Astrocyte (in vitro differentiated cells and primary cell): ENCODE data around the gene ADAP1. TPM values are rescaled to one million over a fixed set of nuclear protein-coding genes. Genes with fewer than 3 reads are reported as not detected.

ENCODE experiments used
- DNase-seq: peaks from one replicate; pipeline ENCODE4 v3.0.0-alpha.2; 2010; ENCODE audit warnings: low read depth
- FAIRE-seq: peaks from 2 replicates; lab custom pipeline; 2011; peaks lifted over from hg19 to GRCh38; lab: Jason Lieb, UNC
- H2AFZ ChIP-seq: 2 replicates; pipeline ENCODE4 v1.6.0; 2012; ENCODE audit warnings: low read depth, low read length, inconsistent platforms
- H3K27ac ChIP-seq: 2 replicates; pipeline ENCODE4 v1.5.1; 2011; ENCODE audit warnings: low read depth, low read length, inconsistent platforms
- H3K27me3 ChIP-seq: 2 replicates; pipeline ENCODE4 v1.6.0; 2011; ENCODE audit warnings: low read length, inconsistent platforms; ENCODE audit not compliant: insufficient read depth
- H3K36me3 ChIP-seq: 2 replicates; pipeline ENCODE4 v1.5.1; 2011; ENCODE audit warnings: low read length, inconsistent platforms; ENCODE audit not compliant: insufficient read depth
- H3K4me1 ChIP-seq: 2 replicates; pipeline ENCODE4 v1.5.1; 2011; ENCODE audit warnings: low read length, inconsistent platforms; ENCODE audit not compliant: insufficient read depth
- H3K4me2 ChIP-seq: 2 replicates; pipeline ENCODE4 v1.6.0; 2012; ENCODE audit warnings: low read length, inconsistent platforms
- H3K4me3 ChIP-seq: 2 replicates; pipeline ENCODE4 v1.5.1; 2011; ENCODE audit warnings: low read depth, mild to moderate bottlenecking, low read length, inconsistent platforms; ENCODE audit not compliant: insufficient read depth
- H3K79me2 ChIP-seq: 2 replicates; pipeline ENCODE4 v1.6.0; 2012; ENCODE audit warnings: mild to moderate bottlenecking, low read length, inconsistent platforms; ENCODE audit not compliant: insufficient read depth
- H3K9ac ChIP-seq: 2 replicates; pipeline ENCODE4 v1.6.0; 2012; ENCODE audit warnings: mild to moderate bottlenecking, low read length, inconsistent platforms
- H3K9me3 ChIP-seq: 2 replicates; pipeline ENCODE4 v1.5.1; 2012; ENCODE audit warnings: low read depth, mild to moderate bottlenecking, low read length, inconsistent platforms; ENCODE audit not compliant: insufficient read depth
- H4K20me1 ChIP-seq: 2 replicates; pipeline ENCODE4 v1.6.0; 2012; ENCODE audit warnings: low read length, inconsistent platforms; ENCODE audit not compliant: insufficient read depth
- H3K27ac Mint-ChIP-seq: one replicate; pipeline ENCODE4 v1.8.0; 2021; ENCODE audit warnings: mild to moderate bottlenecking, mixed read lengths; ENCODE audit not compliant: unreplicated experiment
- H3K27me3 Mint-ChIP-seq: one replicate; pipeline ENCODE4 v1.8.0; 2021; ENCODE audit warnings: low read depth, mixed read lengths; ENCODE audit not compliant: unreplicated experiment
- H3K36me3 Mint-ChIP-seq: one replicate; pipeline ENCODE4 v1.8.0; 2021; ENCODE audit warnings: low read depth, mixed read lengths; ENCODE audit not compliant: unreplicated experiment
- H3K4me1 Mint-ChIP-seq: one replicate; pipeline ENCODE4 v1.8.0; 2021; ENCODE audit warnings: low read depth, mixed read lengths; ENCODE audit not compliant: unreplicated experiment
- H3K4me3 Mint-ChIP-seq: one replicate; pipeline ENCODE4 v1.8.0; 2021; ENCODE audit warnings: mild to moderate bottlenecking, moderate library complexity, mixed read lengths; ENCODE audit not compliant: unreplicated experiment
- H3K9me3 Mint-ChIP-seq: one replicate; pipeline ENCODE4 v1.8.0; 2021; ENCODE audit warnings: mild to moderate bottlenecking, mixed read lengths; ENCODE audit not compliant: unreplicated experiment
- EZH2 ChIP-seq: IDR thresholded peaks from 2 replicates; pipeline ENCODE4 v1.6.1; 2012; ENCODE audit warnings: mild to moderate bottlenecking, low read length, inconsistent platforms; ENCODE audit not compliant: insufficient read depth
- total RNA-seq: library from RNA; stranded (reverse); gene quantifications from 2 replicates; pipeline ENCODE4 v1.2.1, GENCODE V29; 2021
- TF ChIP-seq, protein P1 (sequence below): IDR thresholded peaks from 2 replicates; pipeline ENCODE4 v1.5.1; 2011; ENCODE audit warnings: low read depth, mild to moderate bottlenecking, inconsistent platforms, low read length, moderate library complexity; ENCODE audit not compliant: insufficient read depth

ADAP1 gene
- total RNA-seq, 1 donor from 2014 or later, result 4.8 TPM

GRCh38 chr7:854118-854775, 100.2 kb downstream of the ADAP1 start:
- Histone ChIP-seq H3K79me2 (peaks cover 8% of the 10 kb centered on the region), H2AFZ (no peak overlapping the region), H3K27me3 (no peaks in the 10 kb centered on the region), H4K20me1 (peaks cover 24% of the 10 kb centered on the region), H3K4me2 (no peak overlapping the region), H3K9ac (no peak overlapping the region), H3K9me3 (no peaks in the 10 kb centered on the region), H3K4me3 (no peak overlapping the region), H3K27ac (no peak overlapping the region), H3K4me1 (no peaks in the 10 kb centered on the region), H3K36me3 (peaks cover 29% of the 10 kb centered on the region)
- no peak for FAIRE-seq
- DNase-seq, result no peak
- Mint-ChIP-seq H3K27me3 (no peaks in the 10 kb centered on the region), H3K4me1 (no peaks in the 10 kb centered on the region), H3K36me3 (peaks cover 29% of the 10 kb centered on the region), H3K4me3 (no peak overlapping the region), H3K27ac (no peak overlapping the region), H3K9me3 (no peaks in the 10 kb centered on the region)
- TF ChIP-seq, protein P1, sequence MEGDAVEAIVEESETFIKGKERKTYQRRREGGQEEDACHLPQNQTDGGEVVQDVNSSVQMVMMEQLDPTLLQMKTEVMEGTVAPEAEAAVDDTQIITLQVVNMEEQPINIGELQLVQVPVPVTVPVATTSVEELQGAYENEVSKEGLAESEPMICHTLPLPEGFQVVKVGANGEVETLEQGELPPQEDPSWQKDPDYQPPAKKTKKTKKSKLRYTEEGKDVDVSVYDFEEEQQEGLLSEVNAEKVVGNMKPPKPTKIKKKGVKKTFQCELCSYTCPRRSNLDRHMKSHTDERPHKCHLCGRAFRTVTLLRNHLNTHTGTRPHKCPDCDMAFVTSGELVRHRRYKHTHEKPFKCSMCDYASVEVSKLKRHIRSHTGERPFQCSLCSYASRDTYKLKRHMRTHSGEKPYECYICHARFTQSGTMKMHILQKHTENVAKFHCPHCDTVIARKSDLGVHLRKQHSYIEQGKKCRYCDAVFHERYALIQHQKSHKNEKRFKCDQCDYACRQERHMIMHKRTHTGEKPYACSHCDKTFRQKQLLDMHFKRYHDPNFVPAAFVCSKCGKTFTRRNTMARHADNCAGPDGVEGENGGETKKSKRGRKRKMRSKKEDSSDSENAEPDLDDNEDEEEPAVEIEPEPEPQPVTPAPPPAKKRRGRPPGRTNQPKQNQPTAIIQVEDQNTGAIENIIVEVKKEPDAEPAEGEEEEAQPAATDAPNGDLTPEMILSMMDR, result no peak
- TF ChIP-seq EZH2, result no peak

DNA sequence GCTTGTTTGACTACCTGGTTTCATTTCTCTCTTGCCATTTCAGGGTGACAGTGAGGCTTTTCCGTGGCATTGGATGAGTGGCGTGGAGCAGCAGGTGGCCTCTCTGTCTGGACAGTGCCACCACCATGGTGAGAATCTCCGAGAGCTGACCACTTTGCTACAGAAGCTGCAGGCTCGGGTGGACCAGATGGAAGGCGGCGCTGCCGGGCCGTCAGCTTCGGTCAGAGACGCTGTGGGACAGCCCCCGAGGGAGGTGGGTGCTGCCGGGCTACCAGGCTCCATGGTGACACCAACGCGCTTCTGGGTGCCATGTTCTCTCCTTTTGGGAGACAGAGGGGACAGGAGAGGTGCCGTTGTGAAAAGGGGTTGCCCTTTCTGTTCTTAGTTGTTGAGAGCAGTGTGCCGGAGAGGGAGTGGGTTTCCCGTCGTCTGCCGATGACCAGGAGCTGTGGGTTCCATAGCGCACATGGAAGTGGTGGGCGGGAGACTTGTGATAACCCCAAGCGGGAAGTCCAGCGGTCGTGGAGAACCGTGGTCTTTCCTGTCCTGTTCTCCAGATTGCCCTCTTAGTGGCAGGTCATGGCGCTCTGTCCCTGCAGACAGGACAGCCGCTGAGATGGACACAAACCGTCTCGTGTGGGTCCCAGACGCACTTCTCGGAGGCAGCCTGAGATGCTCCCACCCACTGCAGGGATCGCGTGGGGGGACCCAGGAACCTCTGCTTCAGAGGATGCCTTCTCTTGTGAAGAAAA, 100.9 kb downstream of the ADAP1 start:
- Histone ChIP-seq H2AFZ (no peak overlapping the region), H3K4me3 (no peak overlapping the region), H3K4me2 (no peak overlapping the region), H3K9me3 (no peaks in the 10 kb centered on the region), H3K4me1 (no peaks in the 10 kb centered on the region), H3K9ac (no peak overlapping the region), H3K79me2 (peaks cover 11% of the 10 kb centered on the region), H4K20me1 (peaks cover 24% of the 10 kb centered on the region), H3K27ac (no peak overlapping the region), H3K36me3 (peaks cover 28% of the 10 kb centered on the region), H3K27me3 (no peaks in the 10 kb centered on the region)
- Mint-ChIP-seq H3K9me3 (no peaks in the 10 kb centered on the region), H3K4me3 (no peak overlapping the region), H3K36me3 (peaks cover 27% of the 10 kb centered on the region), H3K27ac (no peak overlapping the region), H3K4me1 (no peaks in the 10 kb centered on the region), H3K27me3 (no peaks in the 10 kb centered on the region)
- FAIRE-seq, result no peak
- no peak for TF ChIP-seq EZH2
- TF ChIP-seq, protein P1, result no peak
- DNase-seq, result no peak

DNA sequence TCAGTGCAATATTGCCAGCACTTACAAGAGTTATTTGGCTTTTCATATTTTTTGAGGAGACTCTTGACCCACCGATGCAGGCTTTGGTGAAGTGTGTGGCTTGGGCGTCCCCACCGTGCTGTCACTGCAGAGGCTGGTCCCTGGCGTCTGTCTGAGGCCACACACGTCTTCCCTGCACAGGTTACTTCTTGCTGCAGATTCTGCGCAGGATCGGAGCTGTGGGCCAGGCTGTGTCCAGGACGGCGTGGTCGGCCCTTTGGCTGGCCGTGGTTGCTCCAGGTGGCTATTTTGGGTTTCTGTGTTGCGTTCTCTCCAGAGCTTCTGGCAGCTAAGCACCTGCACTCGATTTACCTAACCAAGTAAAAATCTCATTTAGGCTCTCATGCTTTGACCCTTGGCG, 103.3 kb downstream of the ADAP1 start:
- TF ChIP-seq, protein P1, result no peak
- TF ChIP-seq EZH2, result no peak
- H3K4me3 Mint-ChIP-seq, result no peak overlapping the region
- Histone ChIP-seq H4K20me1 (peaks cover 28% of the 10 kb centered on the region), H3K4me3 (no peak overlapping the region), H3K9me3 (no peaks in the 10 kb centered on the region), H3K4me2 (no peak overlapping the region), H3K79me2 (peaks cover 14% of the 10 kb centered on the region), H3K9ac (no peak overlapping the region), H3K27ac (no peak overlapping the region), H3K27me3 (no peaks in the 10 kb centered on the region), H3K36me3 (peaks cover 24% of the 10 kb centered on the region), H2AFZ (no peak overlapping the region), H3K4me1 (no peaks in the 10 kb centered on the region)
- FAIRE-seq, result no peak
- H3K9me3 Mint-ChIP-seq, result peaks cover 3% of the 10 kb centered on the region
- no peaks in the 10 kb centered on the region for H3K4me1 Mint-ChIP-seq
- H3K27me3 Mint-ChIP-seq, result no peaks in the 10 kb centered on the region
- peaks cover 28% of the 10 kb centered on the region for H3K36me3 Mint-ChIP-seq
- H3K27ac Mint-ChIP-seq, result no peak overlapping the region
- no peak for DNase-seq
